Jurkat, Clone E6-1 (cell line): ENCODE data around the gene FOXP4. TPM values are rescaled to one million over a fixed set of nuclear protein-coding genes. Genes with fewer than 3 reads are reported as not detected.

ENCODE experiments used
- DNase-seq: peaks from one replicate; pipeline ENCODE4 v3.0.0-alpha.2; 2011; ENCODE audit warnings: low read depth, low spot score
- H3K4me3 ChIP-seq: 2 replicates; pipeline ENCODE4 v1.5.1; 2011; ENCODE audit warnings: mild to moderate bottlenecking, low read length, control low read depth, moderate library complexity
- polyA plus RNA-seq: library from polyadenylated mRNA; unstranded; fragments of >200 nt; gene quantifications from one replicate; pipeline ENCODE4 v1.2.1, GENCODE V29; 2012; ENCODE audit warnings: missing spikeins; ENCODE audit not compliant: insufficient read length, insufficient read depth

Gene FOXP4, protein sequence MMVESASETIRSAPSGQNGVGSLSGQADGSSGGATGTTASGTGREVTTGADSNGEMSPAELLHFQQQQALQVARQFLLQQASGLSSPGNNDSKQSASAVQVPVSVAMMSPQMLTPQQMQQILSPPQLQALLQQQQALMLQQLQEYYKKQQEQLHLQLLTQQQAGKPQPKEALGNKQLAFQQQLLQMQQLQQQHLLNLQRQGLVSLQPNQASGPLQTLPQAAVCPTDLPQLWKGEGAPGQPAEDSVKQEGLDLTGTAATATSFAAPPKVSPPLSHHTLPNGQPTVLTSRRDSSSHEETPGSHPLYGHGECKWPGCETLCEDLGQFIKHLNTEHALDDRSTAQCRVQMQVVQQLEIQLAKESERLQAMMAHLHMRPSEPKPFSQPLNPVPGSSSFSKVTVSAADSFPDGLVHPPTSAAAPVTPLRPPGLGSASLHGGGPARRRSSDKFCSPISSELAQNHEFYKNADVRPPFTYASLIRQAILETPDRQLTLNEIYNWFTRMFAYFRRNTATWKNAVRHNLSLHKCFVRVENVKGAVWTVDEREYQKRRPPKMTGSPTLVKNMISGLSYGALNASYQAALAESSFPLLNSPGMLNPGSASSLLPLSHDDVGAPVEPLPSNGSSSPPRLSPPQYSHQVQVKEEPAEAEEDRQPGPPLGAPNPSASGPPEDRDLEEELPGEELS
- polyA plus RNA-seq, result 18.8 TPM

DNA sequence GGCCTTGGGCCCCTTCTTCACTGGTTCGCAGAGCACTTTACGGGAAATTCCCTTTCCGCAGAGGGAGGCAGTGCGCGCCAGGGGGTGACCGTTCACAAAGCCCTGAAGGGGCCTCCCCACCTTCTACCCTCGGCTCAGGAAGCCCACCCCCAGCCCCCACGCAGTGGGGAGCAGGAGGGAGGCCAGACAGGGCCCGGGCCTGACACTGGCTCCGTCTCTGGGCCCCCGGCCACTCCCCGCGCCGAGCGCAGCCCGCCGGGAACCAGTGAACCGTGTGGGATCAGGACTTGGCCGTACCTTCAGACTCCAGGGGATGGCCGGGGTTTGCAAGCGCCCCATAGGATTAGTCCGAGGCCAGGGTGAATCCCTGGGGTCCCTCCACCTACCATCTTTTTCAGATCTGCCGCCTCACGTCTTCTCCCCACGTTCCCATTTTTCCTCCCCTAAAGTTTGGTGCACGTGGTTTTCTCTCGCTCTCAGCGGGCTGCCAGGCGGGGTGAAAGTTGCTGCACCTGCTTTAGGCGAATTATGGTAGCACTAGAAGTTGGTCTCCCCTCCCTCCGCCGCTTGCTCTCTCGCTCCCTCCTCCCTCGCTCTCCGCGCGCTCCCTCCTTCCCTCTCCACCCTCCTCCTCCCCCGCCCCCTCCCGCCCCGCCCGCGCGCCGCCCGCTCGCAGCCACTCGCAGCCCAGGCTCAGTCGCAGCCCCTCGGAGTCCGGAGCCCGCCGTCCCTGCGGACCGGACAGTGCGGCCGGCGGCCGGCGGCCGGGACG, at the start of gene FOXP4:
TSS of gene FOXP4 (plus strand) at position 679 of the 772 bp plus-strand sequence. CDS start 19,380 bp downstream, outside the sequence.
- peak within 1 kb of the TSS; percentile 81 for H3K4me3 ChIP-seq
- peak; percentile 92 for DNase-seq

GRCh38 chr6:41497573-41497972, 48.6 kb upstream of the FOXP4 start:
- no peak for DNase-seq
- H3K4me3 ChIP-seq, result no peak overlapping the region

GRCh38 chr6:41497994-41498393, 48.2 kb upstream of the FOXP4 start:
- H3K4me3 ChIP-seq, result no peak overlapping the region
- DNase-seq, result no peak

DNA sequence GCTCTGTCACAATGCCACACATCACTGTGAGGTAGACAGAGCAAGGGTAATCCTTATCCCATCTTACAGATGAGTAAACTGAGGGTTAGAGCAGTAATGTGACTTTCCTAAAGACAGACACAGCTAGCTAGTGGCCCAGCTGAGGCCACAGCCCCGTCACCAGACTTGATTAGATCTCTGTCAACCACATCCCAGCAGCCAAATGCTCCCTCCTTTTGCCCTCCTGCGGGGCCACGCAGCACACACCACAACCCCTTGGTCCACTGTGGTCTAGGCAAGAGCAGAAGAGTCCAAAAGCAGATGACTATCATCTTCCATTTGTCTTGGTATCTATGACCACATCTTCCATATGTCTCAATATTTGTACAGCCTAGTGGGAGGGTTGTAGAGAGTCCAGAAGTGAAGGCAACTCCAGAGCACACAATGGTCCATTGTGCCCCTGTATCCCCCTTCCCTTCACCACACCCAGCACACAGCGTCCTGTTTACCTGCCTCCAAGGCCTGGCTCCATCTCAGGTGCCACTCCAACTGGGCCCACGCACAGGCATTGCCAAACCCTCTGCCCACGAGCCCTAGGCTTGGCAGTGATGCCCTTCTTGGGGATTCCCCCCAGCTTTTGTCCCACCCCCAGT, 47.1 kb upstream of the FOXP4 start:
- no peak overlapping the region for H3K4me3 ChIP-seq
- no peak for DNase-seq

DNA sequence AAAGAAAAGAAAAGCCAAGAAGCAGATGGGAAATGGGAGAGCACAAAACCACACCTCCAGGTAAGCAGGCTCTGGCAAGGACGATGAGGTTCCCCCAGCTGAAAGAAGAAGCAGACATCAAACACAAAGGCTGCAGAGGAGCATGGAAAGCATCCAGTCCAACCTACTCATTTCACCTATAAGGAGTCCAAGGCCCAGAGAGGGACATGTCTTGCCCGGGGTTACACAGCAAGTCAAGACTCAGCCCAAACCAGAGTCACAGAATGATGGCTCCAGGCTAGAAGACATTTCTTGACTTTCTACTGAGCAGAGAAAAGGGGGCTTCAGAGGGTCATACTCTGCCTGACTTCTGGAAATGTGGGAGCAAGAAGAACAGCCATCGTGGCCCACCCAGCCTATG, 45.6 kb upstream of the FOXP4 start:
- no peak overlapping the region for H3K4me3 ChIP-seq
- no peak for DNase-seq

DNA sequence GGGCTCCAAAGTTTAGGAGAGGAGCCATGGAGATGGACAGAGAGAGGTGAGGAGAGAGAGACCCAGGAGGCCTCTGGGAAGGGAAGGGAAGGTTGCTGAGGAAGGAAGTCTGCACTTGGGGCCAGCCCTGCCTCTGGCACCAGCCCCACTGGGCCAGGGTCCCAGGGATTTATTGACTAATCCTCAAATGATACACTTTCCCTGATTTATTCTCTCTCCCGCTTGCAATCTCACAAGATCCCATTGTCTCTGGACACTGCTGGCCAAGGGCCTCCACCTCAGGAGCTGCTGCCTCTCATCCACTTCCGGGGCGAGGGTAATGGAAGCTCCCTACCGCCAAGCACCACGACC, 43.6 kb upstream of the FOXP4 start:
- no peak overlapping the region for H3K4me3 ChIP-seq
- DNase-seq, result no peak

- no peak for DNase-seq
- H3K4me3 ChIP-seq, result no peak overlapping the region
These were observed 43.1 kb upstream of the FOXP4 start for GRCh38 chr6:41502917-41503671.

DNA sequence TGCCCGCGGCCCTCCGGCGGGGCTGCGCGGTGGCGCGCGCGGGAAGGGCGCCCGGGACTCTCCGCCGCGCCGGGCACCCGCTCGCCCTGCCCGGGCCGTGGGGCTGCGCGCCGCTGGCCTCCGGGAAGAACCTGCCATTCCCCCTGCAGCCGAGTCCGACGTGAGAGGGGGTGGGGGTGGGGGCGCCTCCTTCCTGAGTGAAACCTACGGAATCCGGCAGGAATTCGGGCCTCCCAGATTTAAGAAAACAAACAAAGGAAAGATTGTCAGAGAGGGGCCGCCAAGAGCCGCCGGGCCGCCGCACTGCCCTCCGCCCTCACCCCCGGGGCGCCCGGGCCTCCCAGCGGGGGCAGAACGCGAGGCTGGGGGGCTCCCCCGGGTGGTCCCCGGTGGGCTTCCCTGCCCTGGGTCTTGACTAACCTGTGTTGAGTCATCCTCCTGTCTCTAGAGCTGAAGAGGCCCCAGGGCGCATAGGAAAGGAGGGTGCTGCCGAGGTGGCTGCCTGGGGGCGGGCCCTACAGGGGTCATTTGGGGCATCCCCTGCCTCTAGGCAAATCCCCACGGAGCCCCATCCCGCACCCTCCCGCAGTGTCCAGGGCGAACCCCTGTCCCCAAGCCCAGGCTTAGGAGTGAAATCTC, 42.2 kb upstream of the FOXP4 start:
- H3K4me3 ChIP-seq, result no peak overlapping the region
- no peak for DNase-seq

GRCh38 chr6:41504466-41505121, 41.6 kb upstream of the FOXP4 start:
- no peak for DNase-seq
- H3K4me3 ChIP-seq, result no peak overlapping the region

GRCh38 chr6:41505122-41506049, 40.8 kb upstream of the FOXP4 start:
- H3K4me3 ChIP-seq, result no peak overlapping the region
- no peak for DNase-seq

- no peak overlapping the region for H3K4me3 ChIP-seq
- no peak for DNase-seq
These were observed 37.7 kb upstream of the FOXP4 start for GRCh38 chr6:41508479-41508878.

DNA sequence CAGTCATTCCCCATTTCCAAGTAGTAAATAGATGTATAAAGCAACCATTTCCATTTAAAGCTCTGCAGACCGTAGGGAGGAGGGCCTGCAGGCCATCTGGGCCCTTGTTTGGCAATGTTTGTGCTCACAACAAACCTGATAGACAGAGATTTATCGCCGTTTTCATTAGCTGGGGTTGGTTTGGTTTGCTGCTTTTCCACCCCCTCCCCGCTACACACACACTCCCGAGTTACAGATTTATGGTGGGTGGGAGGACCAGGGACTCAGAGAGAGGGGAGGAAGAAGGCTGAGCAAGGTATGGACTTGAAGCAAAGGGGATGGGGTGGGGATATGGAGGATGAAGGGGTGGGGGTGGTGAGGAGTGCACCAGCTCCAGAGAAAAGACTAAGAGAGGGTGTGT, 36.6 kb upstream of the FOXP4 start:
- DNase-seq, result no peak
- H3K4me3 ChIP-seq, result no peak overlapping the region

- no peak for DNase-seq
These were observed 34.6 kb upstream of the FOXP4 start for GRCh38 chr6:41511443-41512060.

DNA sequence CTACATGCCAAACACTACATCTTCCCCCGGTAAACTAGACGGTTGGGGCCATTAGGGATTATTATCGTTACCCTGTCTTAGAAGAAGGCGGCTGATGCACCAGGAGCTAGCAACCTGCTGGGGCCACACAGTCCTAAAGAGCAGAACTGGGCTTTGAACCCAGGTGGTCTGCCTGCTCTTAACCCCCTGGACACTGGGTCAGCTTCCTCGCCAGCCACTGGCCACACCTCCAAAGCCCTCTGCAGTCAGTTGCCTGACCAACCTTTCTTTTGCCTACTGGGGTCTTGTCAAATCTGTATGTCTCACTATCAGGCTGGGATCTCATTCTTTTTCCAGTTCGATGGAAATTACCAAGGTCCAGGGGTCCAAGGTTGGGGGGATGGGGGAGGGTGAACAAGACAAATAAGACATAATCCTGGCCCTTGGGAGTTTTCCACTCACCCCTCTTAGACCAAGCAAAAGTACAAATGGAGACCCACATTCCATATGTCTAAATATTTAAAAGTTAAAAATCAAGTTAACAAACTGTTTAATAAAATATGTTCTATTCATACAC, 34.0 kb upstream of the FOXP4 start:
- H3K4me3 ChIP-seq, result no peak overlapping the region
- DNase-seq, result no peak

More at GRCh38 chr6:41511443-41512060, 34.6 kb upstream of the FOXP4 start:
- H3K4me3 ChIP-seq, result no peak overlapping the region

DNA sequence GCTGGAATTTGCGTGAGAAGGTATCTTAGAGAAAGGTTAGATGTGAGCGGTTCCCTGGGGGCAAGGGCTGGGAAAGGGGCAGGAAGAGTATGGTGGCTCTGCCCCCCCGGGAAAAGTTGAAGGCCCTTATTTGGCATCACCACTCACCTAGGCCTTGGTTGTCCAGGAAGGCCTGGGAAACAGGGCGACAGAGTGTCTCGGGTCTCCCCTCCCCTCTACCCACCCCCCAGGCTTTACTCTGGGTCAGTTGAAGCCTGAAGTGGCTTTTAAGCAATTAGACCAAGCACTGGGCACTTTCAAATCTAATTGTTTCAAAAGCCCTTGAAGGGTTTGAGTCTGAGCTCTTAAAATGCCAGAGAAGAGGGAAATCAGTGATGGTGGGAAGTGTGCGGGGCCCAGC, 30.2 kb upstream of the FOXP4 start:
- no peak overlapping the region for H3K4me3 ChIP-seq
- DNase-seq, result no peak

- DNase-seq, result no peak
- H3K4me3 ChIP-seq, result no peak overlapping the region
These were observed 28.1 kb upstream of the FOXP4 start for GRCh38 chr6:41518118-41518517.
